ENCODE data around the gene PCDHB13. TPM values are rescaled to one million over a fixed set of nuclear protein-coding genes. Genes with fewer than 3 reads are reported as not detected.
"Not testable (repeated sequence)": the region's sequence is repeated elsewhere in the genome, so short reads cannot be mapped to it uniquely, and the experiment has no call there.

PCDHB13 gene
- total RNA-seq, 1 experiment from 2014 or later: 0.40 TPM

- no peaks in the 10 kb centered on the region for H3K36me3 ChIP-seq (ENCODE audit: low read depth, low read length)
- no peak overlapping the region for H2AFZ ChIP-seq (ENCODE audit: low read length)
- H3K9ac ChIP-seq (ENCODE audit: low read length): no peak overlapping the region
- peaks cover 12% of the 10 kb centered on the region for H3K9me3 ChIP-seq (ENCODE audit: low read length)
- no peaks in the 10 kb centered on the region for H3K79me2 ChIP-seq (ENCODE audit: low read length)
- DNase-seq: no peak
- ATAC-seq: no peak
- no peaks in the 10 kb centered on the region for H3F3A ChIP-seq (ENCODE audit: low read length, unreplicated experiment)
- no peaks in the 10 kb centered on the region for H3K4me1 ChIP-seq (ENCODE audit: insufficient read depth, low read length)
- intact Hi-C loops (cut with micrococcal nuclease): no loop called here
- no peaks in the 10 kb centered on the region for H3K9me2 ChIP-seq (replicated peaks; ENCODE audit: low read length)
- no peak for TF ChIP-seq EZH2phosphoT487 (IDR thresholded peaks at IDR 0.05; ENCODE audit: borderline replicate concordance, low read length)
- TF ChIP-seq EZH2 (IDR thresholded peaks at IDR 0.05; ENCODE audit: low read length, unreplicated experiment): no peak
- TF ChIP-seq CTCF (conservative IDR thresholded peaks at IDR 0.05; ENCODE audit: low read depth, low read length): no peak
- H4K20me1 ChIP-seq (ENCODE audit: low read length): no peaks in the 10 kb centered on the region
- no peak overlapping the region for H3K4me2 ChIP-seq (ENCODE audit: low read length)
- ChIA-PET POLR2A (ENCODE audit: unreplicated experiment) (no interaction called here), CTCF (no interaction called here)
- BruUV-seq (replicated peaks): no TSS peak
- H3K4me3 ChIP-seq (ENCODE audit: low read length): no peak overlapping the region
- H3K27me3 ChIP-seq (ENCODE audit: low read length): no peaks in the 10 kb centered on the region
- H3K27ac ChIP-seq (ENCODE audit: low read length): no peak overlapping the region
Observed at GRCh38 chr5:141175933-141176332, 37.8 kb upstream of the PCDHB13 start.

DNA sequence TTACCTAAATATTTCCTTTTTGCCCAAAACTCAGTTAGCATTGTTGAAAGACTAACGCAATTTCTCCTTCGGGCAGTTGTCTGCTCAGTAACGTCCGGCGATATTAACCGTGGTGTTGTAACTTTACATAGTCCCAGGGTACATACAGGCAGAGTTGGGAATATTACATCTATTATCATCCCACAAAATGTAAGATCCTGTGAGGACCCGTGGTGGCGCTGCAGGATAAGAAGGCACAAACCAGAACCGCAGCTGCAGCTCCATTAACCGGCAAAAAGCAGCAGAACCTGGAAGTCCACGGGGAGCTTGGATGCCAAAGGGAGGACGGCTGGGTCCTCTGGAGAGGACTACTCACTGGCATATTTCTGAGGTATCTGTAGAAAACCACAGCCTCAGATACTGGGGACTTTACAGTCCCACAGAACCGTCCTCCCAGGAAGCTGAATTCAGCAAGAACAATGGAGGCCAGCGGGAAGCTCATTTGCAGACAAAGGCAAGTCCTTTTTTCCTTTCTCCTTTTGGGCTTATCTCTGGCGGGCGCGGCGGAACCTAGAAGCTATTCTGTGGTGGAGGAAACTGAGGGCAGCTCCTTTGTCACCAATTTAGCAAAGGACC is 36.0 kb upstream of the PCDHB13 start, which contains the start of gene PCDHB8:
Gene PCDHB8, plus strand, starts transcription at position 214 of the 615 bp plus-strand sequence. Its CDS starts 245 bp downstream, at position 459.
- H4K20me1 ChIP-seq (ENCODE audit: low read length); CTCF ChIA-PET; H2AFZ ChIP-seq (ENCODE audit: low read length); H3K4me3 ChIP-seq (ENCODE audit: low read length); H3K9ac ChIP-seq (ENCODE audit: low read length); H3K4me1 ChIP-seq (ENCODE audit: insufficient read depth, low read length); H3K27ac ChIP-seq (ENCODE audit: low read length); H3K4me2 ChIP-seq (ENCODE audit: low read length); intact Hi-C loops (cut with micrococcal nuclease); POLR2A ChIA-PET (ENCODE audit: unreplicated experiment); H3K9me2 ChIP-seq (replicated peaks; ENCODE audit: low read length); DNase-seq; H3F3A ChIP-seq (ENCODE audit: low read length, unreplicated experiment); H3K36me3 ChIP-seq (ENCODE audit: low read depth, low read length); H3K79me2 ChIP-seq (ENCODE audit: low read length); H3K27me3 ChIP-seq (ENCODE audit: low read length): not testable (repeated sequence)
- H3K9me3 ChIP-seq (ENCODE audit: low read length): peaks cover 12% of the 10 kb centered on the region
- TSS peak; percentile 49 for BruUV-seq (replicated peaks)
- peak; percentile 57 for ATAC-seq

GRCh38 chr5:141179371-141179770 is 34.3 kb upstream of the PCDHB13 start:
- H3K9me2 ChIP-seq (replicated peaks; ENCODE audit: low read length); ATAC-seq; H4K20me1 ChIP-seq (ENCODE audit: low read length); DNase-seq; H3K27ac ChIP-seq (ENCODE audit: low read length); H2AFZ ChIP-seq (ENCODE audit: low read length); intact Hi-C loops (cut with micrococcal nuclease); H3K4me2 ChIP-seq (ENCODE audit: low read length); POLR2A ChIA-PET (ENCODE audit: unreplicated experiment); H3K36me3 ChIP-seq (ENCODE audit: low read depth, low read length); BruUV-seq (replicated peaks); H3K79me2 ChIP-seq (ENCODE audit: low read length); H3K9ac ChIP-seq (ENCODE audit: low read length); H3K27me3 ChIP-seq (ENCODE audit: low read length); H3K4me1 ChIP-seq (ENCODE audit: insufficient read depth, low read length); H3K4me3 ChIP-seq (ENCODE audit: low read length); CTCF ChIA-PET; H3F3A ChIP-seq (ENCODE audit: low read length, unreplicated experiment): not testable (repeated sequence)
- peaks cover 12% of the 10 kb centered on the region for H3K9me3 ChIP-seq (ENCODE audit: low read length)

DNA sequence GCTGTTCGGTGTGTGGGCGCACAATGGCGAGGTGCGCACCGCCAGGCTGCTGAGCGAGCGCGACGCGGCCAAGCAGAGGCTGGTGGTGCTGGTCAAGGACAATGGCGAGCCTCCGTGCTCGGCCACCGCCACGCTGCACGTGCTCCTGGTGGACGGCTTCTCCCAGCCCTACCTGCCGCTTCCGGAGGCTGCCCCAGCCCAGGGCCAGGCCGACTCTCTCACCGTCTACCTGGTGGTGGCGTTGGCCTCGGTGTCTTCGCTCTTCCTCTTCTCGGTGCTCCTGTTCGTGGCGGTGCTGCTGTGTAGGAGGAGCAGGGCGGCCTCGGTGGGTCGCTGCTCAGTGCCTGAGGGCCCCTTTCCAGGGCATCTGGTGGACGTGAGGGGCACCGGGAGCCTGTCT is 33.8 kb upstream of the PCDHB13 start:
- H3K9me3 ChIP-seq (ENCODE audit: low read length): peaks cover 12% of the 10 kb centered on the region
- H3K36me3 ChIP-seq (ENCODE audit: low read depth, low read length); H3K27me3 ChIP-seq (ENCODE audit: low read length); POLR2A ChIA-PET (ENCODE audit: unreplicated experiment); BruUV-seq (replicated peaks); H3K79me2 ChIP-seq (ENCODE audit: low read length); CTCF ChIA-PET; H3K9me2 ChIP-seq (replicated peaks; ENCODE audit: low read length); intact Hi-C loops (cut with micrococcal nuclease); H2AFZ ChIP-seq (ENCODE audit: low read length); H3K4me2 ChIP-seq (ENCODE audit: low read length); H3K9ac ChIP-seq (ENCODE audit: low read length); H3K27ac ChIP-seq (ENCODE audit: low read length); H3K4me1 ChIP-seq (ENCODE audit: insufficient read depth, low read length); H3K4me3 ChIP-seq (ENCODE audit: low read length); ATAC-seq; H3F3A ChIP-seq (ENCODE audit: low read length, unreplicated experiment); DNase-seq; H4K20me1 ChIP-seq (ENCODE audit: low read length): not testable (repeated sequence)
